Activated CD4-positive, alpha-beta T cell treated with anti-CD3 and anti-CD28 coated beads for 36 hours (primary cell): Measurements from ENCODE around the gene AKT2. TPM values are rescaled to one million over a fixed set of nuclear protein-coding genes. Genes with fewer than 3 reads are reported as not detected.
A peak's percentile ranks its signal among the peaks of the same experiment; 100 is the strongest.
"Not testable (repeated sequence)": the region's sequence is repeated elsewhere in the genome, so short reads cannot be mapped to it uniquely, and the experiment has no call there.

Experiments used
- ATAC-seq: fragments of 200-7000 bp; cut with Tn5 transposase; one replicate; pipeline ENCODE4 v1.10.0; 2021; ENCODE audit warnings: mild to moderate bottlenecking, moderate library complexity
- CTCF ChIA-PET: fragments of 350-600 bp; sonication (Branson Sonifier 250); formaldehyde crosslinking; loops from one replicate; lab custom pipeline; 2021; ENCODE audit warnings: antibody characterized with exemption; lab: Charles Lee
- POLR2A ChIA-PET: fragments of 350-600 bp; sonication (Branson Sonifier 250); formaldehyde crosslinking; loops from one replicate; lab custom pipeline; 2021; ENCODE audit warnings: antibody characterized with exemption, inconsistent platforms; lab: Charles Lee
- DNase-seq: peaks from one replicate; pipeline ENCODE4 v3.0.0-alpha.2; 2020
- H3K27ac Mint-ChIP-seq: one replicate; pipeline ENCODE4 v1.8.0; 2021; ENCODE audit warnings: mixed read lengths
- H3K27me3 Mint-ChIP-seq: one replicate; pipeline ENCODE4 v1.8.0; 2021; ENCODE audit warnings: mixed read lengths
- H3K36me3 Mint-ChIP-seq: one replicate; pipeline ENCODE4 v1.8.0; 2021; ENCODE audit warnings: low read depth, mixed read lengths
- H3K4me1 Mint-ChIP-seq: one replicate; pipeline ENCODE4 v1.8.0; 2021; ENCODE audit warnings: mixed read lengths
- H3K4me3 Mint-ChIP-seq: one replicate; pipeline ENCODE4 v1.8.0; 2021; ENCODE audit warnings: mild to moderate bottlenecking, moderate library complexity, mixed read lengths
- H3K9me3 Mint-ChIP-seq: one replicate; pipeline ENCODE4 v1.8.0; 2021; ENCODE audit warnings: low read depth, mixed read lengths
- intact Hi-C, 2 experiments: fragments of 100-400 bp; cut with DNase I in 1 of 2; cut with micrococcal nuclease in 1 of 2; formaldehyde crosslinking; loops; one replicate each; pipeline versions ENCODE4 v1.14.2 to v1.15.1; 2022 to 2024; cut with DNase I, micrococcal nuclease
- total RNA-seq, 2 experiments: library from RNA; stranded (reverse); gene quantifications; one replicate each; pipeline ENCODE4 v1.2.3, GENCODE V29; 2021

Gene AKT2
- 100 to 1,000 TPM; 142 to 148 TPM for total RNA-seq

DNA sequence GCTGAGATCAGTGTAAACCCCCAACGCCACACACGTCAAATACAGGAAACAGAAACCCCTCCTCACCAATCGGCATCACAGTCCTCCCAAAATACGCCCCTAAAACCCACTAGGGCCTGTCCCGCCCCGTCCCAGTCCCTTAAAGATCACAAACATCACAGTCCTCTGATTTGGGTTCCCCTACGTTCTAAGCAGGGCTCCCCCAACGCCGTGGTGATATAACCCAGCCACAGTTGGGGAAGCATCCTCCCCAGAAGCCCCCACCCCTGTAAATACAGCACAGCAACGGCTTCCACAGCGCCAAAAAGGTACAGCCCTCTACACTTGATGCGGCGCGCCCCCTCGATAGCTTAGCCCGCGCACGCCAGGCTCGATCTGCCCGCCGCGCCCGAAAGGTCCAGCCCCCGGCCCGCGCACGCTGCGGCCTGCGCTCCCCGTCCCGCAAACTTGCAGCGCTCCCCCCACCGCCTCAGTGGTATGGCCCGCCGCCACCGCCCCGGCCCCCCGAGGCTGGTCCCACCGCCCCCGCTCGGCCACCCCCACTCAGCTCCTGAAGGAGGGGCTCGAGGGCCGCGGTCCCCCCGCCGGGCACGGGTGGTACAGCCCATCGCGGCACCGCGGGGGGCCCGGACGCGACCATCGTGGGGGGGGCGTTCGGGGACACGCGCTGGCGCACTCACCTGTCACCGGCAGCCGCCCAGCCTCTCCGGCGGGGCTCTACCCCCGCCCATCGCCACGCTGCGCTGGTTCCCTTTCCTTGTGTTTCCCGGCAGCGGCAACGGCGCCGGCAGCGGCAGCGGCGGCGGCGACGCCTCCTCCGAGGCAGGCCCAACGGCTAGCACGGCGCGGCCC is at the start of gene AKT2:
AKT2 (minus strand) TSS at position 845 of the 852 bp plus-strand sequence. CDS start 20,078 bp downstream, outside the sequence.
- H3K4me3 Mint-ChIP-seq = peak within 1 kb of the TSS; percentile 95
- H3K4me1 Mint-ChIP-seq = peaks cover 51% of the 10 kb centered on the region
- peaks cover 10% of the 10 kb centered on the region for H3K36me3 Mint-ChIP-seq
- peak within 1 kb of the TSS; percentile 99 for H3K27ac Mint-ChIP-seq
- DNase-seq (peak; percentile 80), ATAC-seq (peak; percentile 45)
- no peaks in the 10 kb centered on the region for H3K27me3 Mint-ChIP-seq
- ChIA-PET POLR2A (interaction anchor here (0.7 to 1.3 kb wide), 4 partner anchors 10 to 194 kb away, joined by 3 to 11 read pairs (median 4); partner anchors contain the start of gene ZNF780A), CTCF (interaction anchor here (0.8 to 1.5 kb wide), 6 partner anchors 21 to 265 kb away, joined by 3 to 6 read pairs (median 4); no protein-coding TSS in a partner anchor)
- intact Hi-C loops = loop anchor here (1.0 to 10.0 kb wide), 21 partner anchors 64 to 1113 kb away; partner anchors contain the start of genes C19orf47 (in 2 of the 2), MAP3K10 (in 2 of the 2), PLD3 (in 2 of the 2) and ACTMAP (in 1 of the 2)
- H3K9me3 Mint-ChIP-seq = no peaks in the 10 kb centered on the region

GRCh38 chr19:40333083-40333482 is 47.9 kb upstream of the AKT2 start:
- POLR2A ChIA-PET, H3K9me3 Mint-ChIP-seq, intact Hi-C loops, H3K4me1 Mint-ChIP-seq, ATAC-seq, DNase-seq, H3K27ac Mint-ChIP-seq, CTCF ChIA-PET, H3K27me3 Mint-ChIP-seq, H3K4me3 Mint-ChIP-seq: not testable (repeated sequence)
- H3K36me3 Mint-ChIP-seq = peaks cover 38% of the 10 kb centered on the region

- Mint-ChIP-seq H3K9me3 (no peaks in the 10 kb centered on the region), H3K27ac (no peak overlapping the region), H3K4me1 (no peaks in the 10 kb centered on the region), H3K27me3 (no peaks in the 10 kb centered on the region), H3K36me3 (peaks cover 39% of the 10 kb centered on the region), H3K4me3 (no peak overlapping the region)
- ChIA-PET CTCF (no interaction called here), POLR2A (no interaction called here)
- ATAC-seq (no peak), DNase-seq (no peak)
- intact Hi-C loops = no loop called here
These were observed 47.5 kb upstream of the AKT2 start for GRCh38 chr19:40332669-40333068.

- Mint-ChIP-seq H3K4me1 (no peaks in the 10 kb centered on the region), H3K36me3 (peaks cover 46% of the 10 kb centered on the region), H3K27me3 (no peaks in the 10 kb centered on the region), H3K9me3 (no peaks in the 10 kb centered on the region), H3K4me3 (no peak overlapping the region), H3K27ac (no peak overlapping the region)
- no peak for DNase-seq
- ChIA-PET CTCF (interaction anchor here (0.6 to 1.2 kb wide), 2 partner anchors 168 to 332 kb away, joined by 3 read pairs; no protein-coding TSS in a partner anchor), POLR2A (no interaction called here)
- ATAC-seq = no peak
- intact Hi-C loops = no loop called here
These were observed 45.9 kb upstream of the AKT2 start for GRCh38 chr19:40331052-40331451.

DNA sequence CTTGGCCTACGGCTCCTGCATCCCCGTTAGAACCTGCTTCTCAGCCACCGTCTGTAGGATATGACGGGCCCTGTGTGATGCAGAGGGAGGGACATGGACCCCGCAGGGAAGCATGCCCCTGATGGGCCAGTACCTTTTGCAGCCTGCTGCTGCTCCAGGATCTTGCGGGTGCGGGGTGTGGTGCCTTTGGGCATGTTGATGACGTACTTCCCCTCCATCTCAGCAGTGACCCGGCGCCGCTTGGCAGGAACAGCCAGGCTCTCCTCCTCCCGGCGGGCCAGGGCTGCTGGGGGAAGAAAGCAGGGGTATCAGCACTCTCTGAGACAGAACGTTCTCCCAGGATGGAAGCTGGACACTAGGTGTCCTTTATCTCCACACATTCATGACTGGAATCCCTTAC is 41.1 kb upstream of the AKT2 start:
- ChIA-PET CTCF (interaction anchor here (0.7 kb wide), 1 partner anchor 21 kb away, joined by 4 read pairs; no protein-coding TSS in a partner anchor), POLR2A (no interaction called here)
- Mint-ChIP-seq H3K4me3 (no peak overlapping the region), H3K27ac (no peak overlapping the region), H3K9me3 (no peaks in the 10 kb centered on the region), H3K4me1 (no peaks in the 10 kb centered on the region), H3K36me3 (peaks cover 48% of the 10 kb centered on the region), H3K27me3 (no peaks in the 10 kb centered on the region)
- intact Hi-C loops = no loop called here
- ATAC-seq (no peak), DNase-seq (no peak)

DNA sequence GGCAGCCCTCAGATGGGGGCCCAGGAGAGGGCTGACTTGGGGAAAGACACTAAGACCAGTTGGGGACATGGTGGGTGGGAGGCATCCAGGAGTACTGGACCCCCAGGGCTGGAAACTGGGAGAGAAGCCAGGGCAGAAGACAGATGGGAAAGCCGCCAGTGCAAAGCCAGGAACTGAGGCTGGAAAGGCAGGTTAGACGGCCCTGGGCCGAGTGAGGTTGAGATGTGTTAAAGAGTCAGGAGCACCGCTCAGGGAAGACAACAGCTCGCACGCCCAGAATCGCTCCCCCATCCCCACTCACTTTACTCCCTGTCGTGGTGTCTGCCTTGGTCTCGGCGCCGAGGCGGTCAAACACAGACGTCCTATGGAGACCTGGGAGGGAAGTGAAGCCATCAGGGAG is 38.6 kb upstream of the AKT2 start:
- no peak overlapping the region for H3K27ac Mint-ChIP-seq
- intact Hi-C loops = no loop called here
- H3K4me1 Mint-ChIP-seq = no peaks in the 10 kb centered on the region
- peaks cover 46% of the 10 kb centered on the region for H3K36me3 Mint-ChIP-seq
- POLR2A ChIA-PET = no interaction called here
- H3K4me3 Mint-ChIP-seq = no peak overlapping the region
- DNase-seq (no peak), ATAC-seq (no peak)
- H3K9me3 Mint-ChIP-seq = no peaks in the 10 kb centered on the region
- CTCF ChIA-PET = no interaction called here
- H3K27me3 Mint-ChIP-seq = no peaks in the 10 kb centered on the region

- Mint-ChIP-seq H3K9me3 (no peaks in the 10 kb centered on the region), H3K36me3 (peaks cover 45% of the 10 kb centered on the region), H3K4me3 (no peak overlapping the region), H3K4me1 (no peaks in the 10 kb centered on the region), H3K27ac (no peak overlapping the region), H3K27me3 (no peaks in the 10 kb centered on the region)
- ATAC-seq = no peak
- no peak for DNase-seq
- intact Hi-C loops = no loop called here
- ChIA-PET POLR2A (no interaction called here), CTCF (no interaction called here)
These were observed 37.9 kb upstream of the AKT2 start for GRCh38 chr19:40322951-40323615.

- Mint-ChIP-seq H3K4me3 (no peak overlapping the region), H3K27ac (no peak overlapping the region), H3K36me3 (peaks cover 42% of the 10 kb centered on the region), H3K9me3 (no peaks in the 10 kb centered on the region), H3K27me3 (no peaks in the 10 kb centered on the region), H3K4me1 (no peaks in the 10 kb centered on the region)
- DNase-seq = no peak
- ChIA-PET POLR2A (no interaction called here), CTCF (interaction anchor here (1.6 kb wide), 1 partner anchor 17 kb away, joined by 6 read pairs; no protein-coding TSS in a partner anchor)
- intact Hi-C loops = no loop called here
- no peak for ATAC-seq
These were observed 37.1 kb upstream of the AKT2 start for GRCh38 chr19:40322271-40322610.

GRCh38 chr19:40321566-40322270 is 36.6 kb upstream of the AKT2 start:
- DNase-seq (no peak), ATAC-seq (no peak)
- Mint-ChIP-seq H3K9me3 (no peaks in the 10 kb centered on the region), H3K27ac (no peak overlapping the region), H3K4me3 (no peak overlapping the region), H3K27me3 (no peaks in the 10 kb centered on the region), H3K36me3 (peaks cover 43% of the 10 kb centered on the region), H3K4me1 (no peaks in the 10 kb centered on the region)
- CTCF ChIA-PET = interaction anchor here (0.6 to 1.6 kb wide), 2 partner anchors 17 to 157 kb away, joined by 3 to 6 read pairs; no protein-coding TSS in a partner anchor
- intact Hi-C loops = no loop called here
- POLR2A ChIA-PET = no interaction called here

DNA sequence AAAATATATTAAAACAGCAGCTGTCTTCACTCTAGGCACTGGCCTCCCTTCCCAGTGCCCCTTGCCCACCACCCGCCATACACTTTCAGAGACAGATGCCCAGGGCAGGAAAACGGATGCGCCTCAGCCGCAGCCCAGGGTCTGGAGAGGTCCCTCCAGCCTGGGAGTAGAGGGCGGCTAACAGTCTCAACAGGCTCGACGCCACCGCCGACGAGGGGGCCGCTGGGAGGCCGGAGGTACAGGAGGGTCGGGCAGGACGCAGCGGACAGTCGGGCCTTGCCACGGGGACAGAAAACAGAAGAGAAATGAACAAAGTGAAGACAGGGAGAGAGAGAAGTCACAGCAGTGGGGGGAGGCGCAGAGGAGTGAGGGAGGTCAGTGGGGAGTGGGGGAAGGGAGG is 35.9 kb upstream of the AKT2 start:
- ChIA-PET CTCF (interaction anchor here (0.6 to 1.6 kb wide), 2 partner anchors 16 to 157 kb away, joined by 3 to 6 read pairs; no protein-coding TSS in a partner anchor), POLR2A (no interaction called here)
- H3K4me3 Mint-ChIP-seq = no peak overlapping the region
- no peaks in the 10 kb centered on the region for H3K9me3 Mint-ChIP-seq
- no peaks in the 10 kb centered on the region for H3K27me3 Mint-ChIP-seq
- H3K36me3 Mint-ChIP-seq = peaks cover 37% of the 10 kb centered on the region
- ATAC-seq (no peak), DNase-seq (no peak)
- H3K4me1 Mint-ChIP-seq = no peaks in the 10 kb centered on the region
- intact Hi-C loops = no loop called here
- H3K27ac Mint-ChIP-seq = no peak overlapping the region

- Mint-ChIP-seq H3K4me3 (no peak overlapping the region), H3K36me3 (peaks cover 34% of the 10 kb centered on the region), H3K27me3 (no peaks in the 10 kb centered on the region), H3K4me1 (no peaks in the 10 kb centered on the region), H3K9me3 (no peaks in the 10 kb centered on the region), H3K27ac (no peak overlapping the region)
- CTCF ChIA-PET = interaction anchor here (1.2 kb wide), 1 partner anchor 15 kb away, joined by 4 read pairs; no protein-coding TSS in a partner anchor
- intact Hi-C loops = no loop called here
- POLR2A ChIA-PET = no interaction called here
- no peak for ATAC-seq
- DNase-seq = no peak
These were observed 35.4 kb upstream of the AKT2 start for GRCh38 chr19:40320558-40320935.
